Measurements from ENCODE around the gene ACTL10.

Gene ACTL10

DNA sequence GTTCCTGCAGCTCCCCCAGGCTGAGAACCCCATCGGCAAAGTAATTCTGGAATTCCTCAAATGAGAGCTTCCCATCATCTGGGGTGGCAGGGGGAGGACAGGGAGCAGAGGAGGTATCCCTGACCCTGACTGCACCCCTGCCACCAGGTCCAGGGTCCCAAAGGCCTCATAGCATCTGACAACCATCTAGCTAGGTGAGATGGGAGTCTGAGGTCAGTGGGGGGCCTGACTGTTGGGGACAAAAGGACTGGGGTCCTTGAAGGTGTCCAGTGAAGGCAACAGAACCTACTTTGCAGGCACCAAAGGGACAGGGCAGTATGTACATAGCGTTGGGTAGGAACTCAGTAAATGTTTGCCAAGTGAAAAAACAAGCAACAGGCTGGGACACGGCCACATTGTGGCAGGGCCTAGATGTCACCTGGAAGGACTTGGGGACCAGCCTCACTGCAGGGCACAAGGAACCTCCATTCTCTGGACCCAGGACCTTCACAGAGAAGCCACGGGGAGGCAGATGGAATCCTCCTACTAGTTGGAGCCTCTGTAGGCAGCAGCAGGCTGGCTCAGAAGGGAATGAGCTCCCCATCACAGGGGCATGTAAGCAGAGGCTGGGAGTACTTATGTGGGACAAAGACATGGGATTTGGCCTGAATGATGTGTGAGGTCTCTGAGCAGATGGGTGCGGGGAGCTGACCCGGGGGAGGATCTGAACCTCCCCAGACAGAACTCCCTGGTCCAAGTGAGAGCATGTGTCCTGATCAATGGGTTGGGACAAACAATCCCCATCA is 4.2 kb downstream of the ACTL10 start:
- Mint-ChIP-seq H3K9me3 (no peaks in the 10 kb centered on the region), H3K4me1 (peaks cover 32% of the 10 kb centered on the region), H3K27ac (ENCODE audit: low read depth) (no peak overlapping the region), H3K27me3 (no peaks in the 10 kb centered on the region), H3K4me3 (no peak overlapping the region), H3K36me3 (ENCODE audit: insufficient read depth) (peaks cover 9% of the 10 kb centered on the region)
- DNase-seq (ENCODE audit: low spot score in 2 of 2) (no peak), ATAC-seq (replicated peaks; ENCODE audit: extremely low read depth, poor library complexity, severe bottlenecking) (no peak)

DNA sequence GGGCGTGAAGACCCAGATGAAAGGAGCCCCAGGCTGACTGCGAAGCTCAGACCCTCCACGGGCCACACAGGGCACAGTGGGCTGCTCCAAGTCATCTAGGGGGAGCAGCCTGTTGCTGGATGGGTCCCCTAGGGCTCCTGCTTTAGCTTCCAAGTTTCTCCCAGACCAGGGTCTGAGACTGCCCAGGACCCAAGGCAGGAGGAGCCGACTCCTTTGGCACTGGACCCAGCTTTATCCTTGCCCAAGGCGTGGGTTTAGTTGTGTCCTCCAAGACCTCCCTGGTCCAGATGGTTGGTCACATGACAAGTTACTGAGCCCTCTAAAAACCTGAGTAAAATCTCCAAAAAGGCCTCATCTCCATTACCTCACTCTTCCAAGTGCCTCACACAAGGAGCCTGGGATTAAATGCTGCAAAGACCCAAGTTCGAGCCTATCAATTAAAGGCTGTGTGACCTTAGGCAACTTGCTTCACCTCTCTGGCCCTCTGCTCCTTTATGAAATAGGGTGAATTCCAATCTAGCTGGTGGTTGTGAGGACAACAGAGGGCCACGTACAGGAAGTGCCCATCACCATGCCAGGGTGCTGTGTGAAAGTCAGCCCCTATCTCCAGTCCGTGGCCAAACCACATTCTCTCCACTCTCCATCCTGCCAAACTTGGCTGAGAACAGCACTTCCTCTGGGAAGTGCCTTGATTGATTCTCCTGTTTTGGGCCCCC is 5.0 kb downstream of the ACTL10 start:
- Mint-ChIP-seq H3K9me3 (no peaks in the 10 kb centered on the region), H3K27ac (ENCODE audit: low read depth) (no peak overlapping the region), H3K27me3 (no peaks in the 10 kb centered on the region), H3K4me1 (peaks cover 24% of the 10 kb centered on the region), H3K4me3 (peak overlapping the region; percentile 91), H3K36me3 (ENCODE audit: insufficient read depth) (peaks cover 4% of the 10 kb centered on the region)
- ATAC-seq (replicated peaks; ENCODE audit: extremely low read depth, poor library complexity, severe bottlenecking) = no peak
- DNase-seq (ENCODE audit: low spot score in 2 of 2) = no peak

DNA sequence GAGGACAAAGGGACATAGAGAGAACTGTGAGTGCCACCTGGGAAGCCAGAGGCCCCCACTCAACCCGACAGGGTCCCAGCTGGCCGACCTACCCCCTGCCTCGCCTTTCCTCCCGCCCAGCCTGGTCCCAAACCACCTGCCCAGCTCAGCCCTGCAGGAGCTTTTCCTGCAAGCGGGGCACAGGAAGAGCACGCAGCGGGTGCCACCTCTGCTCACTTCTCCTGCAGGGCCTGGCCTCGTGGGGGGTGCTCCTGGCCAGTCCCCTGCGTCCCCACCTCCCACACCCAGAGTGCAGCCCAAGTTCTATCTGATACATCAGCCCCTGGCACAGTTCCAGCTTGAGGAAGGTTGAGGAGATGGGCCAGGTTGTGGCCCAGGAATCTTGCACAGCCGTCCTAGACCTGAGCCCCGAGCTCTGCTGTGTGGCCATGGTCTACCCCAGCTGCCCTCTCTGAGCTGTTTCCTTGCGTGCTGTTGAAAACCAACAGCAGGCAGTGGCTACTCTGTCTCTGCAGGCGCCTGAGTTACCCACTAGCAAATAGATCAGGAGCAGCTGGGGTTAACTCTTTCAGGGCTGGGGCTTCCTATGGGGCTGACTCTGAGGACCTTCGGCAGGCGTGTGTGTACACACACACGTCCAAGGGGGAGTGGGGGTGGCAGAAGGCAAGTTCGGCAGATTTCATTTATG is 5.8 kb downstream of the ACTL10 start:
- H3K36me3 Mint-ChIP-seq (ENCODE audit: insufficient read depth) = peaks cover 4% of the 10 kb centered on the region
- no peak for DNase-seq (ENCODE audit: low spot score in 2 of 2)
- no peaks in the 10 kb centered on the region for H3K9me3 Mint-ChIP-seq
- H3K27ac Mint-ChIP-seq (ENCODE audit: low read depth) = peak overlapping the region; percentile 55
- H3K27me3 Mint-ChIP-seq = no peaks in the 10 kb centered on the region
- peaks cover 22% of the 10 kb centered on the region for H3K4me1 Mint-ChIP-seq
- ATAC-seq (replicated peaks; ENCODE audit: extremely low read depth, poor library complexity, severe bottlenecking) = no peak
- H3K4me3 Mint-ChIP-seq = peak overlapping the region; percentile 91

GRCh38 chr20:33673114-33673409 is 6.3 kb downstream of the ACTL10 start:
- ATAC-seq (replicated peaks; ENCODE audit: extremely low read depth, poor library complexity, severe bottlenecking) = no peak
- H3K27ac Mint-ChIP-seq (ENCODE audit: low read depth) = peak overlapping the region; percentile 55
- H3K36me3 Mint-ChIP-seq (ENCODE audit: insufficient read depth) = peaks cover 4% of the 10 kb centered on the region
- no peaks in the 10 kb centered on the region for H3K9me3 Mint-ChIP-seq
- H3K27me3 Mint-ChIP-seq = no peaks in the 10 kb centered on the region
- H3K4me3 Mint-ChIP-seq = peak overlapping the region; percentile 91
- DNase-seq (ENCODE audit: low spot score in 2 of 2) = no peak
- peaks cover 22% of the 10 kb centered on the region for H3K4me1 Mint-ChIP-seq

- Mint-ChIP-seq H3K36me3 (ENCODE audit: insufficient read depth) (peaks cover 4% of the 10 kb centered on the region), H3K4me3 (peak overlapping the region; percentile 91), H3K27ac (ENCODE audit: low read depth) (peak overlapping the region; percentile 55), H3K27me3 (no peaks in the 10 kb centered on the region), H3K9me3 (no peaks in the 10 kb centered on the region), H3K4me1 (peaks cover 24% of the 10 kb centered on the region)
- DNase-seq (ENCODE audit: low spot score in 2 of 2) = no peak
- peak; percentile 11 for ATAC-seq (replicated peaks; ENCODE audit: extremely low read depth, poor library complexity, severe bottlenecking)
Observed at GRCh38 chr20:33673410-33674293, 6.9 kb downstream of the ACTL10 start.

GRCh38 chr20:33674294-33675135 is 7.8 kb downstream of the ACTL10 start, which contains the start of gene NECAB3:
Gene NECAB3, minus strand, starts transcription at chr20:33674428. Its CDS starts 76 bp downstream, at chr20:33674352.
- Mint-ChIP-seq H3K27ac (ENCODE audit: low read depth) (peak within 1 kb of the TSS; percentile 55), H3K36me3 (ENCODE audit: insufficient read depth) (peaks cover 4% of the 10 kb centered on the region), H3K9me3 (no peaks in the 10 kb centered on the region), H3K4me1 (peaks cover 33% of the 10 kb centered on the region), H3K4me3 (peak within 1 kb of the TSS; percentile 91), H3K27me3 (no peaks in the 10 kb centered on the region)
- peak; percentile 62 for ATAC-seq (replicated peaks; ENCODE audit: extremely low read depth, poor library complexity, severe bottlenecking)
- no peak for DNase-seq (ENCODE audit: low spot score in 2 of 2)

- peak overlapping the region; percentile 91 for H3K4me3 Mint-ChIP-seq
- H3K27me3 Mint-ChIP-seq = no peaks in the 10 kb centered on the region
- H3K27ac Mint-ChIP-seq (ENCODE audit: low read depth) = peak overlapping the region; percentile 51
- no peak for DNase-seq (ENCODE audit: low spot score in 2 of 2)
- H3K4me1 Mint-ChIP-seq = peaks cover 37% of the 10 kb centered on the region
- no peak for ATAC-seq (replicated peaks; ENCODE audit: extremely low read depth, poor library complexity, severe bottlenecking)
- no peaks in the 10 kb centered on the region for H3K9me3 Mint-ChIP-seq
- peaks cover 4% of the 10 kb centered on the region for H3K36me3 Mint-ChIP-seq (ENCODE audit: insufficient read depth)
Observed at GRCh38 chr20:33675136-33675959, 8.6 kb downstream of the ACTL10 start.

DNA sequence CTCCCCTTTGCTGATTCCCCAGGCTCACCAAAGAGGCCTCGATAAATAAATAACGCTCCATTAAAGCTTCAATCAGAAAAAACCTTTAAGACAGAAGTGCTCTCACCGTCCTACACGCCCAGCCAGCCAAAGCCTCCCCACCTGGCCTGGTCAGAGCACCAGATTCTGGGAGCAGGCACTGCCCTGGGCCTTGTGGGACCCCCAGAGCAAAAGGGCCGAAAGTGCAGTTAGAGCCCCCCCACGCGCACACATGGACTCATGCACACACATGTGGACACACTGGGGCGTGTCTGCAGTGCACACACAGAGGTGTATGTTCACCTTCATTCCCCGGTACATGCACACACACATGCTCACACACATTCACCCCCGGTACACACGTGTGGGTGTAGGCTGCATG is 9.4 kb downstream of the ACTL10 start:
- H3K27ac Mint-ChIP-seq (ENCODE audit: low read depth) = peak overlapping the region; percentile 51
- no peak for ATAC-seq (replicated peaks; ENCODE audit: extremely low read depth, poor library complexity, severe bottlenecking)

DNA sequence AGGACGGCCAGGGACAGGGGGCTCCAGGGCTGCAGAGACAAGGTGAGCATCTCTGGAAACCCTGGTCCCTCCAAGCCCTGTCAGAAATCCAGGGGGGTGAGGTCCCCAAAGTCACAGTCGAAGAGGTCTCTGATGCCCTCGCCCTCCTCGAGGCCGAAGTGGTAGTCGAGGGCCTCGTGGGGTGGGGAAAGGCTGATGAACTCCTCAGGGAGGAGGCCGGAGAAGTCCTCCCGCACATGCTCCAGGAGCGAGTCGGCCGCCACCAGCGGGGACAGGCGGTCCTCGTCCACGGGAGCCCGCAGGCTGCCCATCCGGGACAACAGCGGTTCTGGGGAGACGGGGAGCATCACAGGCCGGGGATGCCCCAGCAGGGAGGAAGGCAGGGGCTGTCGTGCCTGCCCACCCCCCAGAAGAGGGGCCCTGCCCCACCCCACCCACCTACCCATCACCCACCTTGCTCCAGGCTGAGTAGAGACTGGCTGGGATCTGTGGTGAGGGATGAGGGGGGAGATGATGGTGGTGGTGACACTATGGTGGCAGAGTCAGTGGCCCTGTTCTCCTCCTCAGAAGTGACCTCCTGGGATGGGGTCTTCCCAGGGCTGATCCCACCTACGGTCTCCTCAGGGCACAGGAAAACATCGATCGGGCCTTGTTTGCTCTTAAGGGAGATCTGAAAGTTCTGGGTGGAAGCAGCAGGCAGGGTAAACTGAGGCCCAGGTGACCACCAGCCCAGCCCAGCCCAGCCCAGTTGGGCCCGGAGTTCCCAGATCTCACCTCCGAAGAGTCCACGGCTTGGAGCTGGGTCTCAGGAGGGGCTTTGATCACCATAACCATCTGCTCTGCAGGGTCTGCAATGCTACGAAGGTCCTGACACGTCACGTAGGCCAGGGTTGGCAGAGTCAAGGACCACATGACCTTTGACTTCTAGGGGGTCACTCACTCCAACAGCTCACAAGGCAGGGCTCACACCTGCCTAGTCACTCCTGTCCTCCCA is 10.2 kb downstream of the ACTL10 start:
- ATAC-seq (replicated peaks; ENCODE audit: extremely low read depth, poor library complexity, severe bottlenecking) (no peak), DNase-seq (ENCODE audit: low spot score in 2 of 2) (no peak)
- H3K27me3 Mint-ChIP-seq = no peaks in the 10 kb centered on the region
- H3K4me1 Mint-ChIP-seq = peaks cover 37% of the 10 kb centered on the region
- H3K36me3 Mint-ChIP-seq (ENCODE audit: insufficient read depth) = peaks cover 4% of the 10 kb centered on the region
- H3K4me3 Mint-ChIP-seq = no peak overlapping the region
- H3K9me3 Mint-ChIP-seq = no peaks in the 10 kb centered on the region
- no peak overlapping the region for H3K27ac Mint-ChIP-seq (ENCODE audit: low read depth)

More for the DNA sequence above, 9.4 kb downstream of the ACTL10 start:
- Mint-ChIP-seq H3K9me3 (no peaks in the 10 kb centered on the region), H3K27me3 (no peaks in the 10 kb centered on the region), H3K4me3 (peak overlapping the region; percentile 11), H3K4me1 (peaks cover 37% of the 10 kb centered on the region), H3K36me3 (ENCODE audit: insufficient read depth) (peaks cover 4% of the 10 kb centered on the region)
- DNase-seq (ENCODE audit: low spot score in 2 of 2) = no peak

DNA sequence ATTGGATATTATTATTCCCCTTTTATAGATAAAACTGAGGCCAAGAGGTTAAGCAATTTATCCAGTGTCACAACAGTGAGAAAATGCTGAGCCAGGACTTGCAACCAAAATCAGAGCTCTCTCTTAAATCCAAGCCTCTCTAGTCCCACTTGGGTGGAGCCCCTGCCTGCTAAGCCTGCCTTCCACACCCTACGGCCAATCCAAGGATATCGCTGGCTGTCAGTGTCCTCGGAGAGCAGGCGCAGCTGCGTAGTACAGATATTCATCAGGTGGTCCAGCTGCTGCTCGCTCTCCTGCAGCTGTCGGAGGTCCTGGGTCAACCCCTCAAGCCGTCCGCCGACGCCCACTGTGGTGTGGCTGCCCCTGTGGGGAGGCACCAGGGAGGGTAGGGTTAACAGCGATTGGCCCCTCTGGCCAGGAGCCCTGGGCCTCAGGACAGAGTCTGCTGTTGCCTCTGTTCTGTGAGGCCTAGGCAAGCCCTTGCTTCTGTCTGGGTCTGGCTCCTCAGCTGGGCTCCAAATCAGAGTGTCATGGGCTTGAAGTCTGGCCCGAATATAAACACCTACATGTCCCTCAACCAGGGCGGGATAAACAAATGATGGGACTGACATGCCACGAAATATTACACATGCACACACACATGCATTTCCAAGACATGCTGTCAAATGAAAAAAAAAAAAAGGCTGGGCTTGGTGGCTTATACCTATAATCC is 11.4 kb downstream of the ACTL10 start:
- Mint-ChIP-seq H3K9me3 (no peaks in the 10 kb centered on the region), H3K27me3 (no peaks in the 10 kb centered on the region), H3K27ac (ENCODE audit: low read depth) (peak overlapping the region; percentile 84), H3K36me3 (ENCODE audit: insufficient read depth) (peaks cover 2% of the 10 kb centered on the region), H3K4me3 (peak overlapping the region; percentile 56), H3K4me1 (peaks cover 32% of the 10 kb centered on the region)
- ATAC-seq (replicated peaks; ENCODE audit: extremely low read depth, poor library complexity, severe bottlenecking) (no peak), DNase-seq (ENCODE audit: low spot score in 2 of 2) (no peak)
